ENCODE data around the gene PKD1. TPM values are rescaled to one million over a fixed set of nuclear protein-coding genes. Genes with fewer than 3 reads are reported as not detected.

PKD1 gene
- total RNA-seq, 6 donors from 2014 or later: 75.4 to 567 (median 106) TPM

- Histone ChIP-seq H3K4me3 (no peak overlapping the region), H3K27me3 (no peaks in the 10 kb centered on the region), H3K27ac (no peak overlapping the region), H3K36me3 (peaks cover 3 to 19% (median 16%) of the 10 kb centered on the region in 4 donors), H3K9me3 (no peaks in the 10 kb centered on the region), H3K4me1 (peaks cover 0 to 5% (median 0%) of the 10 kb centered on the region in 4 donors)
- ATAC-seq (ENCODE audit: low FRiP score in 2 of 2): no peak
- 86 to 88% methylated on average over 11 to 38 of the region's 46 CpGs for WGBS, 2 donors
- DNase-seq: peak in 1 of 2 donors; percentile 84
- TF ChIP-seq POLR2A (IDR thresholded peaks at IDR 0.05) (no peak), EP300 (IDR thresholded peaks at IDR 0.05) (no peak), POLR2AphosphoS5 (IDR thresholded peaks at IDR 0.05) (no peak)
- TF ChIP-seq, protein P1, sequence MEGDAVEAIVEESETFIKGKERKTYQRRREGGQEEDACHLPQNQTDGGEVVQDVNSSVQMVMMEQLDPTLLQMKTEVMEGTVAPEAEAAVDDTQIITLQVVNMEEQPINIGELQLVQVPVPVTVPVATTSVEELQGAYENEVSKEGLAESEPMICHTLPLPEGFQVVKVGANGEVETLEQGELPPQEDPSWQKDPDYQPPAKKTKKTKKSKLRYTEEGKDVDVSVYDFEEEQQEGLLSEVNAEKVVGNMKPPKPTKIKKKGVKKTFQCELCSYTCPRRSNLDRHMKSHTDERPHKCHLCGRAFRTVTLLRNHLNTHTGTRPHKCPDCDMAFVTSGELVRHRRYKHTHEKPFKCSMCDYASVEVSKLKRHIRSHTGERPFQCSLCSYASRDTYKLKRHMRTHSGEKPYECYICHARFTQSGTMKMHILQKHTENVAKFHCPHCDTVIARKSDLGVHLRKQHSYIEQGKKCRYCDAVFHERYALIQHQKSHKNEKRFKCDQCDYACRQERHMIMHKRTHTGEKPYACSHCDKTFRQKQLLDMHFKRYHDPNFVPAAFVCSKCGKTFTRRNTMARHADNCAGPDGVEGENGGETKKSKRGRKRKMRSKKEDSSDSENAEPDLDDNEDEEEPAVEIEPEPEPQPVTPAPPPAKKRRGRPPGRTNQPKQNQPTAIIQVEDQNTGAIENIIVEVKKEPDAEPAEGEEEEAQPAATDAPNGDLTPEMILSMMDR (IDR thresholded peaks at IDR 0.05): no peak
Observed at GRCh38 chr16:2180962-2181923, 45.5 kb upstream of the PKD1 start.

DNA sequence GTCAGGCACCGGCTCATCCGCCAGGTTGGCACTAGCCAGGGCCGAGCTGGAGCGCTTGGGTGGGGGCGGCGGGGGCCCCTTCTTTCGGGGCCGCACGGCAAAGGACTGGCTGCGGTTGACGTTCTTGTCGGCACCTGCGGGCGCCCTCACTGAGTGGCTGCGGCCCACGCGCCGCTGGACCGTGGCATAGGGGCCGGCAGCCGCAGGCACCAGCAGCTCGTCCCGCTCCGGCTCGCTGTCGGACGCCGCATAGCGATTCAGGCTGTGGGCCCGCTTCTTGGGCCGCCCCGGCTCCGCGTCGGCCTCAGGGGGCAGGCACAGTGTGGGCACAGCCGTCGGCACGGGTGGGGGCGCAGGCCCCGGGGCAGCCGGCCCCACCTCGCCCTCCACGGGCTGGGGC lies 44.8 kb upstream of the PKD1 start:
- Histone ChIP-seq H3K9me3 (no peaks in the 10 kb centered on the region), H3K36me3 (peaks cover 3 to 27% (median 24%) of the 10 kb centered on the region in 4 donors), H3K27me3 (no peaks in the 10 kb centered on the region), H3K4me1 (peaks cover 0 to 5% (median 0%) of the 10 kb centered on the region in 4 donors), H3K27ac (no peak overlapping the region), H3K4me3 (no peak overlapping the region)
- DNase-seq (peak in 1 of 2 donors; percentile 84), ATAC-seq (ENCODE audit: low FRiP score in 2 of 2) (no peak)
- TF ChIP-seq, protein P1 (IDR thresholded peaks at IDR 0.05): no peak
- TF ChIP-seq POLR2A (IDR thresholded peaks at IDR 0.05): no peak
- no peak for TF ChIP-seq EP300 (IDR thresholded peaks at IDR 0.05)
- no peak for TF ChIP-seq POLR2AphosphoS5 (IDR thresholded peaks at IDR 0.05)
- WGBS, 2 donors: 97% methylated on average over 31 of the region's 43 CpGs; no CpG with 5 or more reads in 1 of the 2 donors

DNA sequence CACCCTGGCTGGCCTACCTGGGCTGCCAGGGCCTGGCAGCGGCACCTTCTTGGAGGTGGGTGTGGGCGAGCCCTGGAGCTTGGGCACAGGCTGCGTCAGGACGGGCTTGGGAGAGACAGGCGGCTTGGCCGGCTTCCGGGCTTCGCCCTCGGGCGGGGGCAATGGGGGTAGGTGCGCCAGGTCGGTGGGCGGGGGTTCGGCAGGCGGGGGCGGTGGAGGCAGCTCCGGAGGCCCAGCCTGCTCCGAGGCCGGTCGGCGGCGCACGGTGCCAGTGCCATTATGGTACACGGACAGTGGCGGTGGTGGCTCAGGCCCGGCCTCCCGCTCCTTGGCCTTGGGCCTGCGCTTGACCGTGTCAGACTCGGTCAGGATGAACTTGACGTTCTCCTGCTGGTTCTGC lies 43.9 kb upstream of the PKD1 start:
- WGBS, 2 donors: 92 to 97% methylated on average over 19 to 31 of the region's 31 CpGs
- peak in 1 of 2 donors; percentile 86 for DNase-seq
- ATAC-seq (ENCODE audit: low FRiP score in 2 of 2): no peak
- Histone ChIP-seq H3K27ac (no peak overlapping the region), H3K9me3 (no peaks in the 10 kb centered on the region), H3K4me1 (peaks cover 0 to 5% (median 0%) of the 10 kb centered on the region in 4 donors), H3K4me3 (no peak overlapping the region), H3K27me3 (no peaks in the 10 kb centered on the region), H3K36me3 (peaks cover 5 to 36% (median 33%) of the 10 kb centered on the region in 4 donors)
- no peak for TF ChIP-seq EP300 (IDR thresholded peaks at IDR 0.05)
- TF ChIP-seq POLR2A (IDR thresholded peaks at IDR 0.05): no peak
- TF ChIP-seq, protein P1 (IDR thresholded peaks at IDR 0.05): no peak

- H3K4me1 ChIP-seq: peaks cover 0 to 5% (median 0%) of the 10 kb centered on the region in 4 donors
- DNase-seq: peak in 1 of 2 donors; percentile 85
- ATAC-seq (ENCODE audit: low FRiP score in 2 of 2): no peak
- H3K36me3 ChIP-seq: peaks cover 5 to 41% (median 38%) of the 10 kb centered on the region in 4 donors
- TF ChIP-seq, protein P1 (IDR thresholded peaks at IDR 0.05): no peak
- TF ChIP-seq POLR2A (IDR thresholded peaks at IDR 0.05): no peak
- TF ChIP-seq EP300 (IDR thresholded peaks at IDR 0.05): no peak
- no peak for TF ChIP-seq POLR2AphosphoS5 (IDR thresholded peaks at IDR 0.05)
- H3K27me3 ChIP-seq: no peaks in the 10 kb centered on the region
- no peak overlapping the region for H3K4me3 ChIP-seq
- 74% methylated on average over 18 to 20 of the region's 50 CpGs for WGBS, 2 donors
- H3K27ac ChIP-seq: no peak overlapping the region
- no peaks in the 10 kb centered on the region for H3K9me3 ChIP-seq
Observed at GRCh38 chr16:2179107-2179501, 43.4 kb upstream of the PKD1 start.
